GM18507 (cell line): ENCODE measurements around the gene REEP6.
A peak's percentile ranks its signal among the peaks of the same experiment; 100 is the strongest.

ENCODE experiments used
- DNase-seq: peaks from one replicate; pipeline ENCODE4 v3.0.0; 2011; ENCODE audit warnings: low read depth; ENCODE audit not compliant: insufficient read length; ENCODE audit errors: extremely low spot score
- FAIRE-seq: peaks from 2 replicates; lab custom pipeline; 2011; peaks lifted over from hg19 to GRCh38; lab: Jason Lieb, UNC

Gene REEP6

GRCh38 chr19:1503089-1503924 lies 12.3 kb downstream of the REEP6 start:
- DNase-seq (no peak), FAIRE-seq (no peak)

GRCh38 chr19:1503925-1504773 lies 13.2 kb downstream of the REEP6 start:
- no peak for DNase-seq
- no peak for FAIRE-seq

DNA sequence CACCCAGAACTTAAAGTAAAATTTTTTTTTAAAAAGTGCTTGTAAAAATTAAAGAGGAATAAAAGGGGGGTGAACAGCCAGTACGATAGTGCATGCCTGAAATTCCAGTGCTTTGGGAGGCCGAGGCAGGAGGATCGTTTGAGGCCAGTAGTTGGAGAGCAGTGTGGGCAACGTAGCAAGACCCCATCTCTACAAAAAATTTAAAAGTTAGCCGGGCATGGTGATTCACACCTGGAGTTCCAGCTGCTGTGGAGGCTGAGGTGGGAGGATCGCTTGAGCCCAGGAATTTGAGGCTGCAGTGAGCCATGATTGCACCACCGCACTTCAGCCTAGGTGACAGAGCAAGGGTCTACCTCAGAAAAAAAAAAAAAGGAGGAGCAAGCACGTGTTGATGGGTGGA lies 14.0 kb downstream of the REEP6 start:
- no peak for DNase-seq
- FAIRE-seq: no peak

- no peak for FAIRE-seq
- DNase-seq: no peak
Observed at GRCh38 chr19:1505991-1506881, 15.3 kb downstream of the REEP6 start.

GRCh38 chr19:1507192-1507660 lies 16.2 kb downstream of the REEP6 start:
- no peak for FAIRE-seq
- DNase-seq: no peak

DNA sequence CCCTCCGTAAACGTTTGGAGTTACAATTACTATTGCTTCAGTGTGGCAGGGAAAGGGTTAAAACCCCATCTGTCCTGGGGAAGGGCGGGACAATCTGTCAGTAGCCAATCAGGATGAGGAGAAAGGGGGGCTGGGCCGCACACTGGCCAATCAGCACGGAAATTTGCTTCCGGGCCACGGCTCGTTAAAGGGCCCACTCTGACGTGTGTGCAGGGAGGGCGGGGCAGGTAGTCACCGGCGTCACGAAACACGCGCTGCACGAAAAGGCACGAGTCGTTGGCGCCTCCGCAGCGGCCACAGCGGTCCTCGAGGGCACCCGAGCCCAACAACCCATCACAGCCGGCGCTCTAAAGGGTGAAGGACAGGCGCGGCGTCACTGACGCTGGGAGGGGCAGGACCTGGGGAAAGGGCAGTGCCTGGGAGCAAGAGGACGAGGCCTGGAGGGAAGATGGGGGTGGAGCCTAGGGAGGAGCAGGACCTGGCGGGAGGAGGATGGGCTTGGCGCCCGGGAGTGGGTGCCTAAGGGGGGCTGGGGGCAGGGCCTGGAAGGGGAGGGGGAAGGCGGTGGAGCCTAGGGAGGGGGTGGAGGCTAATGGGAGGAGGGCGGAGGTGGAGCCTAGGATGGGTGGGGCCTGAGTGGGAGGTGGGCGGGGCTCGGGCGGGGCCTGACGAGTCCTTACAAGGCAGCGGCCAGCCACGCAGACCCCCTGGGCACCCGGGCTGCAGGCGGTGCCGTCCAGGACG lies 17.0 kb downstream of the REEP6 start:
- FAIRE-seq: peak; percentile 82
- DNase-seq: peak; percentile 79

DNA sequence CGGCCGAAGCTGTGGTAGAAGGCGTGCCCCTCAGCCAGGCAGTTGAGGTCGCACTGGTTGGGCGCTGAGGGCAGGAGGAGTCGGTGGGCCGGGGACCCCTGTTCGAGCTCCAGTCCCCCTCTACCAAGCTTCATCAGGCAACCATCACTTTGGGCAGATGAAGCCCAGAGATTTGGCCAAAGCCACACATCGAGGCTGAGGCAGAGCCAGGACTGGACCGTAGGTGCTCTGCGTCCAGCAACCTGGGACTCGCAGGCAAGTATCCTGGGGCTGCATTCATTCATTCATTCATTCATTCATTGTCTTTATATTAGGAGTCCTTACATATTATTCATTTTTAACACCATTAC lies 17.5 kb downstream of the REEP6 start:
- no peak for DNase-seq
- no peak for FAIRE-seq

- FAIRE-seq (no peak), DNase-seq (no peak)
Observed at GRCh38 chr19:1509602-1510441, 18.8 kb downstream of the REEP6 start.

GRCh38 chr19:1510442-1510806 lies 19.4 kb downstream of the REEP6 start:
- DNase-seq (no peak), FAIRE-seq (no peak)

DNA sequence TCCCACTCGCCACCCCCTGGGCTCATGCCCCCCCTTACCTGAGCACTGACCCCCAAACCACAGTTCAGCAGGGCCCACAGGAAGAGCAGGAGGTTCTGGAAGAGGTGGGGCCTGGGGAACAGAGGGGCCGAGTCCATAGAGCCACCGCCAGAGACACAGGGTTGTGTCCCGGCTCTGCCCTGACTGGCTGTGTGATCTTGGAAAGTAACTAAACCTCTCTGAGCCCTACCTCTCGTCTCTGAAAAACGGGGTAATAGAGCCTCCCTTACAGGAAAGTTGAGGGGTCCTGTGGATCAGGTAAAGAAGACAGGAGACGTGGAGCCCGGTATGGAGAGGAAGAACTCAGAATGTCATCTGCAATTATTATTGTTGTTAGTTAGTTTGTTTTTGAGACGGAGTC lies 19.8 kb downstream of the REEP6 start:
- FAIRE-seq (no peak), DNase-seq (no peak)

DNA sequence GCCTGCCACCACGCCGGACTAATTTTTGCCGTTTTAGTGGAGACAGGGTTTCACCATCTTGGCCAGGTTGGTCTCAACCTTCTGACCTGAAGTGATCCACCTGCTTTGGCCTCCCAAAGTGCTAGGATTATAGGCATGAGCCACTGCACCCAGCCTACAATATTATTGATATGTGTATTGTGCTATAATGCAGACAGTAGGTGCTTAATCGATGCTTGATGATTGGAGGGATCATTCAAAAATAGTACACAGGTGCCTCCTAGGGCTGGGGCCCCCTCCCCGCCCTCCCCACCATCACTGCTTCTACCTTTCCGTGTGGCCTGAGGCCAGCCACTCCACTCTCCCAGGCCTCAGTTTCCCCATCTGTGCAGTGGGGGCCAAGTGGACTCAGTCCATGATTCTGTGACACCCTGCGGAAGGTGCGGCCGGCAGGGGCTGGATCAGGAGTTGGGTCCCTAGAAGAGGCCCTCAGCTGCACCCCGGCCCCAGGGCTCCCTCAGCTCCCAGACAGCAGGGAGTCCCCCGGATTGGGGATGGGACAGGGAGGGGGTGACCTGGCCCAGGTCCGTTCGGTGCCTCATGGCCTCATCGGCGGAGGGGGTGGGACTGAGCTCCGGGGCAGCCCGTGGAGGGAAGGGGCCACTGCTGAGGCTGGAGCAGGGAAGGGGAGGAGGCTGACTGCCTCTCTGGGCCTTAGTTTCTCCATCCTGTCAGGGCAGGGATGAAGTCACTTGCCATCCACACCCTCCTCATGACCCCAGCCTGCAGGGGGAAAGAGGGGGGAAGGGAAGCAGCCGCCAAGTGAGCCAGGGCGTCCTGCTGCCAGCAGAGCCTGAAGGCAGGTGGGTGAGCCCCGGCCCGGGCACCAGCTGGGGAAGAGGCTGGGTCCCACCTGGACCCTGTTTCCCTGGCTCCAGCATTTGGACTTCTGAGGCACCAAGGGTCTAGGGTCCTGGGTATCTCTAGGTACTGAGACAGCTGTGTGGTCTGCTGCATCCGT lies 20.6 kb downstream of the REEP6 start:
- DNase-seq (no peak), FAIRE-seq (no peak)

DNA sequence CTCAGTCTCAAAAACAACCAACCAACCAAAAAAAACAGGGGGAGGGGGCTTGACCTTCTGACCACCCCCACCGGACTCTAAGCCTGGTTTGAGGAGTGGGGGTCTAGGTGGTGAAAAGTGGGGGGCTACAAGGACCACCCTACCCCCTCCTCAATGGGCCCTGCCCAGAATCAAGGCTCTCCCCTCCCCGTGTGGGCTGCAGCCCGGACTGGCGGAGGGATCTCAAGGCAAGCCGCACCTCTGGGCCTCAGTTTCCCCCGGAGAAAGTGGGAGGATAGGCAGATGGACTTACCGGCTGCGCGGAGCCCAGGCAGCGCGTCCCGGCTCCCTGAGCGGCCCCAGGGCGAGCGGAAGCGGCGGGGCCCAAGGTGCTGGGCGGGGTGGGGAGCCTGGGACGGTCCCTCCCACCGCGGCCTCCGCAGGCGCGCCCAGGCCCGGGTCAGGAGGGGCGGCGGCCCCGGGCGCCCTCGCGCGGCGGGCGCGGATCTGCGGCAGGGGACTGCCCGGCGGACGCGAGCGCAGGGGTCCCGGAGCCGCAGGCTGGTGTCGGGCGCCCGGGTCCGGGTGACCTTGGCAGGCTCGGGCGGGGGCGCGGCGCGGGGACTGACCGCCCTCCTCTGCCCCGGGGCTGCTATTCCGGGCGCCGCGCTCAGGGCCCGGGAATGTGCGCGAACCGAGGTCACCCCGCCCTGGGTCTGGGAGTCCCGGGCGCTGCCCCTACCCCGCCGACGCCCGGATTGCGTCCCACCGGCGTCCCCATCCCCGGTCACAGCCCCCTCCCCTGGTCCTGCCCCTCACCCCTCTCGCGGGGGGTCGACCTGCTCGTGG lies 21.9 kb downstream of the REEP6 start, which contains the start of gene ADAMTSL5:
Gene ADAMTSL5 (minus strand): TSS at position 349 of the 828 bp plus-strand sequence. CDS start 2,076 bp downstream, outside the sequence.
- DNase-seq (peak; percentile 64), FAIRE-seq (peak; percentile 48)

GRCh38 chr19:1513499-1514294 lies 22.7 kb downstream of the REEP6 start:
- DNase-seq (no peak), FAIRE-seq (no peak)

DNA sequence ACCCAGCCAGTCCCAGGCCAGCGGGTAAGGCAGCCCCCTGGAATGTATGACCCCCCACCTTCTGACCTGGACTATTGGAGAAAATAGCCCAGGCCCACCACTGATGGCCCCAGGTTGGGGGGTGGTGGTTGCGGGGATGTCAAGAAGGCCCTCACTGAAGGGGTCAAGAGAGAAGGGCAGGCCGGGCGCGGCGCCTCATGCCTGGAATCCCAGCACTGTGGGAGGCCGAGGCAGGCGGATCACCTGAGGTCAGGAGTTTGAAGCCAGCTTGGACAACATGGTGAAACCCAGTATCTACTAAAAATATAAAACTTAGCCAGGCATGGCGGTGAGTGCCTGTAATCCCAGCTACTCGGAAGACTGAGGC lies 23.3 kb downstream of the REEP6 start:
- FAIRE-seq (no peak), DNase-seq (no peak)

DNA sequence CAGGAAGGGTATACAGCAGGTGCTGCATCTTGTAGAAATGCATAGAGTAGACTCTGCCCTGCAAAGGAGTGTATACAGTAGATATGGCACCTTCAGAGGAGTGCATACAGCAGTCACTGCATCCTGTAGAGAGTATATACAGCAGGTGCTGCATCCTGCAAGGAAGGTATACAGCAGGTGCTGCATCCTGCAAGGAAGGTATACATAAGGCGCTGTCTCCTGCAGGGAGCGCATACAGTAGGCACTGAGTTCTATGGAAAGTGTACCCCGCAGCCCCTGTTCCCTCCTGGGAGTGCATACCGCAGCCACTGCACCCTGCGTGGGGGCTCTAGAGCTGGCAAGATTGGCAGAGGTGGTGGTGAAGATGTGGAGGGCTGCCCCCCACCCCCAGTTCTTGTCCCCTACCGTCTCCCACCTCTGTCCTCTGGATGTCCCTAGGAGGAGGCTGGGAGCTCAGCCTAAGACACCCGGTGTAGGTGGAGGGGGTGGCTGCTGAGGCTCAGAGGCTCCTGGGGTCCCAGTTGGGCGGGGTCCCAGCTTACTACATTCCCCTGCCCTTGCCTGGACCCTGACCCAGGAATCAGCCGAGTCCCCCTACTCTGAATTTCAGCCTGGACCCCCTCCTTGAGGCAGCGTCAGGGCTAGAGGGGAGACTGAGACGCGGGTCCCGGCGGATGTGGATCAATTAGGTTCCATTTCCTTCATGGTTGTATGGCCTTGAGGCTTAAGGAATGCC lies 24.2 kb downstream of the REEP6 start:
- FAIRE-seq (no peak), DNase-seq (no peak)
